22Rv1 (cell line): ENCODE data around the gene SMC4.

Experiments
- CTCF ChIP-seq: fragments of 450-650 bp; IDR thresholded peaks from 2 replicates; pipeline ENCODE4 v1.5.1; 2017; ENCODE audit warnings: mild to moderate bottlenecking
- ZFX ChIP-seq: fragments of 450-650 bp; IDR thresholded peaks from 2 replicates; pipeline ENCODE4 v1.6.1; 2017; ENCODE audit warnings: antibody characterized with exemption, borderline replicate concordance

DNA sequence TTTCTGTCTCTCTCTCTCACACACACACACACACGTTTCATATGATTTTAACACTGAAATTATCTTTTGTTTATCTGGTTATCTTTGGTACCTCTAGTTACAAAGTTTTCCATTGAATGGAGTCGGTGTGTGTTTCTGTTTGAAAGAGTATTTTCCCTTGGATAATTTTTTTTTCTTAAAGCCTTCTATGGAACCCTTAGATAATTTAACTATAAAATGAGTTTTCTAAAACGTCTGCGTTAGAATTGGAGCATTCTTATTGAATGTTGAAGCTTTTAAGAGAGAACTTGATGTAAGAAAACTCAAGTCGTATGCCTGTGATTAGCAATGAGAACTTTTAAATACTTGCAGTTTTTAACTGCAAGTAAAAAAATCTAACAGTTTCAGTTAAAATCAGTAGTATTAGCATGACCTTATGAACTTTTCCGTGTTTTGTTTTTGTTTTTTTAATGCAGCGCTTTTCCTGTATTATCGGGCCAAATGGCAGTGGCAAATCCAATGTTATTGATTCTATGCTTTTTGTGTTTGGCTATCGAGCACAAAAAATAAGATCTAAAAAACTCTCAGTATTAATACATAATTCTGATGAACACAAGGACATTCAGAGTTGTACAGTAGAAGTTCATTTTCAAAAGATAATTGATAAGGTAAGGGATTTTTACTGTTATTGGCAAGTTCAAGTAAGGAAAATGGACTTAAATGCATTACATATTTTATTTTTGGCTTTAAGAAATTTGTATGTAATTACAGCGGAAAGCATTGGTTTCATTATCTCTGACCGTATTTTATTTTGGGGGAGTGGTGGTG, 3.0 kb downstream of the SMC4 start:
- TF ChIP-seq CTCF = no peak
- TF ChIP-seq ZFX = no peak
